Measurements from ENCODE around the gene PGPEP1.
"Not testable (repeated sequence)": the region's sequence is repeated elsewhere in the genome, so short reads cannot be mapped to it uniquely, and the experiment has no call there.

The PGPEP1 gene

DNA sequence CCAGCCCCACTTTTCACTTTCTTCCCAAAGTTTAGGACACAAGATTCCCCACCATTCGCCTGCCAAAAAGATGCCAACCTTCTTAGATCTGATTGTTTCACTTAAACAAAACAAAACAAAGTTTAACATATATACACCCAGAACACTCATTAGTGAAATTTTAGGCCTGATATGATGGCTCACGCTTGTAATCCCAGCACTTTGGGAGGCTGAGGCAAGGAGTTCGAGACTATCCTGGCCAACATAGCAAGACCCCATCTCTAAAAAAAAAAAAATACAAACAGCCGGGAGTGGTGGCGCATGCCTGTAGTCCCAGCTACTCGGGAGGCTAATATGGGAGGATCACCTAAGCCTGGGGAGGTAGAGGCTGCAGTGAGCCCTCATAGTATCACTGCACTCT is 4.9 kb downstream of the PGPEP1 start:
- no peak overlapping the region for H3K27ac ChIP-seq (replicated peaks)
- no peaks in the 10 kb centered on the region for H3K27me3 ChIP-seq (ENCODE audit: insufficient read depth, poor library complexity, severe bottlenecking)
- DNase-seq (ENCODE audit: low read depth in 1 of 2, low spot score in 1 of 2): no peak
- TF ChIP-seq, protein P1, sequence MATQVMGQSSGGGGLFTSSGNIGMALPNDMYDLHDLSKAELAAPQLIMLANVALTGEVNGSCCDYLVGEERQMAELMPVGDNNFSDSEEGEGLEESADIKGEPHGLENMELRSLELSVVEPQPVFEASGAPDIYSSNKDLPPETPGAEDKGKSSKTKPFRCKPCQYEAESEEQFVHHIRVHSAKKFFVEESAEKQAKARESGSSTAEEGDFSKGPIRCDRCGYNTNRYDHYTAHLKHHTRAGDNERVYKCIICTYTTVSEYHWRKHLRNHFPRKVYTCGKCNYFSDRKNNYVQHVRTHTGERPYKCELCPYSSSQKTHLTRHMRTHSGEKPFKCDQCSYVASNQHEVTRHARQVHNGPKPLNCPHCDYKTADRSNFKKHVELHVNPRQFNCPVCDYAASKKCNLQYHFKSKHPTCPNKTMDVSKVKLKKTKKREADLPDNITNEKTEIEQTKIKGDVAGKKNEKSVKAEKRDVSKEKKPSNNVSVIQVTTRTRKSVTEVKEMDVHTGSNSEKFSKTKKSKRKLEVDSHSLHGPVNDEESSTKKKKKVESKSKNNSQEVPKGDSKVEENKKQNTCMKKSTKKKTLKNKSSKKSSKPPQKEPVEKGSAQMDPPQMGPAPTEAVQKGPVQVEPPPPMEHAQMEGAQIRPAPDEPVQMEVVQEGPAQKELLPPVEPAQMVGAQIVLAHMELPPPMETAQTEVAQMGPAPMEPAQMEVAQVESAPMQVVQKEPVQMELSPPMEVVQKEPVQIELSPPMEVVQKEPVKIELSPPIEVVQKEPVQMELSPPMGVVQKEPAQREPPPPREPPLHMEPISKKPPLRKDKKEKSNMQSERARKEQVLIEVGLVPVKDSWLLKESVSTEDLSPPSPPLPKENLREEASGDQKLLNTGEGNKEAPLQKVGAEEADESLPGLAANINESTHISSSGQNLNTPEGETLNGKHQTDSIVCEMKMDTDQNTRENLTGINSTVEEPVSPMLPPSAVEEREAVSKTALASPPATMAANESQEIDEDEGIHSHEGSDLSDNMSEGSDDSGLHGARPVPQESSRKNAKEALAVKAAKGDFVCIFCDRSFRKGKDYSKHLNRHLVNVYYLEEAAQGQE (IDR thresholded peaks at IDR 0.05; ENCODE audit: insufficient replicate concordance, low read depth): no peak
- TF ChIP-seq SPI1 (IDR thresholded peaks at IDR 0.05; ENCODE audit: borderline replicate concordance, low read depth) (no peak), GABPA (IDR thresholded peaks at IDR 0.05; ENCODE audit: low read depth) (no peak), POLR2AphosphoS5 (IDR thresholded peaks at IDR 0.05; ENCODE audit: low read depth) (no peak)
- TF ChIP-seq, protein P2, sequence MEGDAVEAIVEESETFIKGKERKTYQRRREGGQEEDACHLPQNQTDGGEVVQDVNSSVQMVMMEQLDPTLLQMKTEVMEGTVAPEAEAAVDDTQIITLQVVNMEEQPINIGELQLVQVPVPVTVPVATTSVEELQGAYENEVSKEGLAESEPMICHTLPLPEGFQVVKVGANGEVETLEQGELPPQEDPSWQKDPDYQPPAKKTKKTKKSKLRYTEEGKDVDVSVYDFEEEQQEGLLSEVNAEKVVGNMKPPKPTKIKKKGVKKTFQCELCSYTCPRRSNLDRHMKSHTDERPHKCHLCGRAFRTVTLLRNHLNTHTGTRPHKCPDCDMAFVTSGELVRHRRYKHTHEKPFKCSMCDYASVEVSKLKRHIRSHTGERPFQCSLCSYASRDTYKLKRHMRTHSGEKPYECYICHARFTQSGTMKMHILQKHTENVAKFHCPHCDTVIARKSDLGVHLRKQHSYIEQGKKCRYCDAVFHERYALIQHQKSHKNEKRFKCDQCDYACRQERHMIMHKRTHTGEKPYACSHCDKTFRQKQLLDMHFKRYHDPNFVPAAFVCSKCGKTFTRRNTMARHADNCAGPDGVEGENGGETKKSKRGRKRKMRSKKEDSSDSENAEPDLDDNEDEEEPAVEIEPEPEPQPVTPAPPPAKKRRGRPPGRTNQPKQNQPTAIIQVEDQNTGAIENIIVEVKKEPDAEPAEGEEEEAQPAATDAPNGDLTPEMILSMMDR (IDR thresholded peaks at IDR 0.05; ENCODE audit: insufficient read depth, low read length): no peak
- no peak overlapping the region for H3K4me3 ChIP-seq (replicated peaks; ENCODE audit: insufficient read depth, low read length)

DNA sequence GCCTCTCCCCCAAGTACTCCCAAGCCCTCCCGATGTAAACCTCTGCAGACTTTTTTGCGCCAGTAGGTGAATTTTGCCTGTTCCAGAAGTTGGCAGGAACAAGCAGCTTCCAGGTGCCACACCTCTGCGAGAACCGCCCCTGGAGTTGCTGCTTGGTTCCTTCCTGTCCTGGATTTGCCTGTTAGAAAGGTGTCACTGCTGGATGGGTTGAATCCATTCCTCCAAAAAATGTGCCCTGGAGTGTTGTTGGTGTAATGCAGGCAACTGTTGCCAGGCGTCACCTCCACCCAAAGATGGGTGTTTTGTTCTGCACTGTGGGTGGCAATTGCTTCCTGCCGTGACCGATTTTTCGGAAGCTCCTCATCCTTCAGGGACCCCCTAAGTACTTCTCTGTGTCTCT is 5.7 kb downstream of the PGPEP1 start:
- no peak overlapping the region for H3K4me3 ChIP-seq (replicated peaks; ENCODE audit: insufficient read depth, low read length)
- no peak overlapping the region for H3K27ac ChIP-seq (replicated peaks)
- TF ChIP-seq GABPA (IDR thresholded peaks at IDR 0.05; ENCODE audit: low read depth) (no peak), SPI1 (IDR thresholded peaks at IDR 0.05; ENCODE audit: borderline replicate concordance, low read depth) (no peak), POLR2AphosphoS5 (IDR thresholded peaks at IDR 0.05; ENCODE audit: low read depth) (no peak)
- TF ChIP-seq, protein P1 (IDR thresholded peaks at IDR 0.05; ENCODE audit: insufficient replicate concordance, low read depth): no peak
- TF ChIP-seq, protein P2 (IDR thresholded peaks at IDR 0.05; ENCODE audit: insufficient read depth, low read length): no peak
- H3K27me3 ChIP-seq (ENCODE audit: insufficient read depth, poor library complexity, severe bottlenecking): no peaks in the 10 kb centered on the region
- no peak for DNase-seq (ENCODE audit: low read depth in 1 of 2, low spot score in 1 of 2)

DNA sequence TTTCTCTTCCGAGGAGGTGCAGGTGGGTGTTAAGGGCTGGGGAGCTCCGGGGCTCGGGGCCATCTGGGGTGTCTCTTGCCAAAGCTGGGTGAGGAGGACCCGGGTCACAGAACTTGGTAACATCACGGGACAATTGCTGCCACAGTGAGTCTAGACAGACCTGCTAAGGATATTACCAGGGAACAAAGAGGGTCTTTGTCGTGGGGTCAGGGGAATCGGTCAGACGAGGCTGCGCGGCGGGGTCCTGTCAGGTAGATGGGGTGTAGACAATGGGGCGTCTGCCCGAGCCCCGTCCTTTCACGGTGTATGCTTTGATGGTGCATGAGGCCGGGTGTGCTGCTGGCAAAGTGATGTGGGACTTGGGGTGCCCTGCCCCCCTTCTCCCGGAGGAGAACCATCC is 7.8 kb downstream of the PGPEP1 start:
- H3K27ac ChIP-seq (replicated peaks): no peak overlapping the region
- TF ChIP-seq GABPA (IDR thresholded peaks at IDR 0.05; ENCODE audit: low read depth): no peak
- no peak for TF ChIP-seq SPI1 (IDR thresholded peaks at IDR 0.05; ENCODE audit: borderline replicate concordance, low read depth)
- TF ChIP-seq, protein P2 (IDR thresholded peaks at IDR 0.05; ENCODE audit: insufficient read depth, low read length): no peak
- no peak for TF ChIP-seq POLR2AphosphoS5 (IDR thresholded peaks at IDR 0.05; ENCODE audit: low read depth)
- TF ChIP-seq, protein P1 (IDR thresholded peaks at IDR 0.05; ENCODE audit: insufficient replicate concordance, low read depth): no peak
- DNase-seq (ENCODE audit: low read depth in 1 of 2, low spot score in 1 of 2): no peak

DNA sequence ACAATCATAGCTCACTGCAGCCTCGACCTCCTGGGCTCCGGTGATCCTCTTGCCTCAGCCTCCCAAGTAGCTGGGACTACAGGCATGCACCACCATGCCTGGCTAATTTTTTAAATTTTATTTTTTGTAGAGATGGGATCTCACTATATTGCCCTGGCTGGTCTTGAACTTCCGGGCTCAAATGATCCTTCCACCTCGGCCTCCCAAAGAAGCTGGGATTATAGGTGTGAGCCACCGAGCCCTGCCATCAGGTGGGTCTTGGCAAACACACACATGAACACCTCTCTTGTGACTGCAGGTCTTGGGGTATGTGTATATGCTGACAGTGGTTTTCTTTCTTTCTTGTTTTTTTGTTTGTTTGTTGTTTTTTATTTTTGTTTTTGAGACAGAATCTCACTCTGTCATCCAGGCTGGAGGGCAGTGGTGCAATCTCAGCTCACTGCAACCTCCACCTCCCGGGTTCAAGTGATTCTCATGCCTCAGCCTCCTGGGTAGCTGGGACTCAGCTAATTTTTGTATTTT is 8.5 kb downstream of the PGPEP1 start:
- not testable (repeated sequence) for H3K27ac ChIP-seq (replicated peaks); H3K4me3 ChIP-seq (replicated peaks; ENCODE audit: insufficient read depth, low read length); H3K27me3 ChIP-seq (ENCODE audit: insufficient read depth, poor library complexity, severe bottlenecking); DNase-seq (ENCODE audit: low read depth in 1 of 2, low spot score in 1 of 2)

More for the DNA sequence above, 7.8 kb downstream of the PGPEP1 start:
- Histone ChIP-seq H3K27me3 (ENCODE audit: insufficient read depth, poor library complexity, severe bottlenecking) (no peaks in the 10 kb centered on the region), H3K4me3 (replicated peaks; ENCODE audit: insufficient read depth, low read length) (no peak overlapping the region)
